ENCODE measurements around the gene MRPL19. TPM values are rescaled to one million over a fixed set of nuclear protein-coding genes. Genes with fewer than 3 reads are reported as not detected.
A peak's percentile ranks its signal among the peaks of the same experiment; 100 is the strongest.

MRPL19 gene
- total and polyA plus RNA-seq, 2 donors (not counting 3 experiments of a cell fraction or from before 2014, with no cell fraction given): 13.0 to 52.3 TPM

GRCh38 chr2:75596784-75597183 lies 49.8 kb upstream of the MRPL19 start:
- no peaks in the 10 kb centered on the region for H4K20me1 ChIP-seq (replicated peaks; ENCODE audit: control insufficient read depth, extremely low read depth, insufficient read depth, low read length)
- H3K4me3 ChIP-seq (replicated peaks in 1 of 3; ENCODE audit: insufficient read depth in 1 of 3, low read depth in 1 of 3, low read length in 3 of 3): no peak overlapping the region
- no peak overlapping the region for H2AFZ ChIP-seq (ENCODE audit: low read depth, low read length)
- no peaks in the 10 kb centered on the region for H3K27me3 ChIP-seq (ENCODE audit: control insufficient read depth in 2 of 2, insufficient read depth in 2 of 2, low read length in 2 of 2)
- no peaks in the 10 kb centered on the region for H3K79me2 ChIP-seq (ENCODE audit: control insufficient read depth, insufficient read depth, low read length)
- no peaks in the 10 kb centered on the region for H3K9me1 ChIP-seq (replicated peaks; ENCODE audit: control insufficient read depth, extremely low read depth, insufficient read depth, low read length)
- peak overlapping the region; percentile 63 for H3K27ac ChIP-seq (ENCODE audit: insufficient read depth, low read depth, low read length)
- no peak overlapping the region for H3K4me2 ChIP-seq (ENCODE audit: insufficient read depth, low read length)
- DNase-seq (ENCODE audit: low read depth, low spot score): no peak
- ChIA-PET POLR2A (no interaction called here), CTCF (interaction anchor here (1.4 to 3.7 kb wide), 4 partner anchors 9 to 131 kb away, joined by 3 to 19 read pairs (median 17); no protein-coding TSS in a partner anchor)
- H3K36me3 ChIP-seq (ENCODE audit: control insufficient read depth in 2 of 2, extremely low read depth in 1 of 2, insufficient read depth in 2 of 2, low read length in 2 of 2): no peaks in the 10 kb centered on the region
- peaks cover 3% of the 10 kb centered on the region for H3K4me1 ChIP-seq (ENCODE audit: control insufficient read depth, extremely low read depth, insufficient read depth, low read length)
- no peak overlapping the region for H3K9ac ChIP-seq (replicated peaks; ENCODE audit: extremely low read depth, insufficient read depth, low read length)
- BruUV-seq (replicated peaks): no TSS peak
- no peaks in the 10 kb centered on the region for H3K9me3 ChIP-seq (replicated peaks; ENCODE audit: control insufficient read depth, insufficient read depth, low read length)
- dilution Hi-C loops (cut with MboI; ENCODE audit: extremely low pct_ligation_motif_present, low sequenced_read_pairs): no loop called here
- FAIRE-seq: no peak
- intact Hi-C loops (cut with micrococcal nuclease): loop anchor here (1.0 kb wide), 2 partner anchors 35 to 93 kb away; no protein-coding TSS in a partner anchor
- no peak for TF ChIP-seq MAX (IDR thresholded peaks at IDR 0.05; ENCODE audit: insufficient read depth, insufficient read length)

DNA sequence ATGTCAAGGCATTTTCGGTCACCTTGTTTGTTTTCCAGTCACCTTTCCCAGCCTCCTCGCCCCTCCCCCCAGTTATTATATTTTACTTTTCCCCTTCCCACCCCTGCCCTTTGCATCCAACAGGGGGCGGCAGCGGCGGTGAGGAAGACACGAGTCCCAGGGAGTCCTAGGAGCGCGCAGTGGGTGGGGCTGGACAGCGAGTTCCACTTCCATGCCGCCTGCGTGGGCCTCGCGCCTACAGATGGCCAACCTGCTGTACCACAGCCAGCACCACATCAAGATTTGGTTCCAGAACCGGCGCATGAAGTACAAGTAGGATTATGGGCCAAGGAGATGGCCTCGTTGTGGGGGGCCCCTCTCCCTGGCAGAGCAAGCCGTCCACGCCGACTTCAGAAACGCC lies 48.6 kb upstream of the MRPL19 start:
- TF ChIP-seq CTCF (IDR thresholded peaks at IDR 0.05; ENCODE audit: extremely low read depth in 1 of 2, insufficient read depth in 1 of 2, low read depth in 1 of 2, low read length in 2 of 2): no peak
- TF ChIP-seq MYC (IDR thresholded peaks at IDR 0.05; ENCODE audit: low read depth, low read length): no peak
- Histone ChIP-seq H3K27ac (ENCODE audit: insufficient read depth, low read depth, low read length) (no peak overlapping the region), H3K9me3 (replicated peaks; ENCODE audit: control insufficient read depth, insufficient read depth, low read length) (no peaks in the 10 kb centered on the region), H3K9ac (replicated peaks; ENCODE audit: extremely low read depth, insufficient read depth, low read length) (no peak overlapping the region), H3K27me3 (ENCODE audit: control insufficient read depth in 2 of 2, insufficient read depth in 2 of 2, low read length in 2 of 2) (no peaks in the 10 kb centered on the region), H3K4me3 (replicated peaks in 1 of 3; ENCODE audit: insufficient read depth in 1 of 3, low read depth in 1 of 3, low read length in 3 of 3) (no peak overlapping the region), H3K4me2 (ENCODE audit: insufficient read depth, low read length) (no peak overlapping the region), H3K79me2 (ENCODE audit: control insufficient read depth, insufficient read depth, low read length) (no peaks in the 10 kb centered on the region), H4K20me1 (replicated peaks; ENCODE audit: control insufficient read depth, extremely low read depth, insufficient read depth, low read length) (no peaks in the 10 kb centered on the region), H2AFZ (ENCODE audit: low read depth, low read length) (no peak overlapping the region), H3K4me1 (ENCODE audit: control insufficient read depth, extremely low read depth, insufficient read depth, low read length) (peaks cover 3% of the 10 kb centered on the region), H3K9me1 (replicated peaks; ENCODE audit: control insufficient read depth, extremely low read depth, insufficient read depth, low read length) (no peaks in the 10 kb centered on the region), H3K36me3 (ENCODE audit: control insufficient read depth in 2 of 2, extremely low read depth in 1 of 2, insufficient read depth in 2 of 2, low read length in 2 of 2) (no peaks in the 10 kb centered on the region)
- BruUV-seq (replicated peaks): no TSS peak
- intact Hi-C loops (cut with micrococcal nuclease) (no loop called here), dilution Hi-C loops (cut with MboI; ENCODE audit: extremely low pct_ligation_motif_present, low sequenced_read_pairs) (no loop called here)
- ChIA-PET CTCF (interaction anchor here (3.7 kb wide), 1 partner anchor 11 kb away, joined by 16 read pairs; no protein-coding TSS in a partner anchor), POLR2A (no interaction called here)
- FAIRE-seq (no peak), DNase-seq (ENCODE audit: low read depth, low spot score) (no peak)

Measured in endothelial cell of umbilical vein (primary cell).